Ascending aorta (tissue), 2 donors: Measurements from ENCODE around the gene ATXN1. TPM values are rescaled to one million over a fixed set of nuclear protein-coding genes. Genes with fewer than 3 reads are reported as not detected.
A peak's percentile ranks its signal among the peaks of the same experiment; 100 is the strongest.

Experiments used
- DNase-seq, 2 donors: peaks; one replicate each; pipeline ENCODE4 v3.0.0-alpha.2; 2019; ENCODE audit warnings: low spot score in 2 of 2
- H3K27ac ChIP-seq, 2 donors: fragments of 200-600 bp; sonication (generic); one replicate each; pipeline ENCODE4 v1.5.1; 2016 to 2017; ENCODE audit warnings: mild to moderate bottlenecking in 1 of 2
- H3K27me3 ChIP-seq: fragments of 200-600 bp; sonication (generic); one replicate; pipeline ENCODE4 v1.5.1; 2017
- H3K36me3 ChIP-seq, 2 donors: fragments of 200-600 bp; sonication (generic); one replicate each; pipeline ENCODE4 v1.5.1; 2016
- H3K4me1 ChIP-seq, 2 donors: fragments of 200-600 bp; sonication (generic); one replicate each; pipeline ENCODE4 v1.5.1; 2016 to 2017; ENCODE audit warnings: mild to moderate bottlenecking in 1 of 2
- H3K4me3 ChIP-seq, 2 donors: fragments of 200-600 bp; sonication (generic); one replicate each; pipeline ENCODE4 v1.5.1; 2016 to 2017; ENCODE audit warnings: mild to moderate bottlenecking in 1 of 2
- H3K9me3 ChIP-seq, 2 donors: fragments of 200-600 bp; sonication (generic); one replicate each; pipeline ENCODE4 v1.5.1; 2016
- CTCF ChIP-seq, 3 experiments: fragments of 200-600 bp in 2 of 3; fragments of 450-650 bp in 1 of 3; sonication (generic) in 2 of 3; IDR thresholded peaks; one replicate each; pipeline ENCODE4 v1.5.1; 2016 to 2019; ENCODE audit warnings: antibody characterized with exemption in 3 of 3, mild to moderate bottlenecking in 1 of 3, moderate library complexity in 1 of 3
- intact Hi-C: fragments of 100-400 bp; cut with DNase I; formaldehyde crosslinking; loops from one replicate; pipeline ENCODE4 v1.15.1; 2023
- total RNA-seq: library from RNA; depleted of rRNA; stranded (reverse); fragments of >200 nt; gene quantifications from one replicate; pipeline ENCODE4 v1.1.0, GENCODE V29; 2016

The ATXN1 gene
- total RNA-seq, 1 donor from 2014 or later = 68.3 TPM

GRCh38 chr6:16415677-16416076 lies 345.6 kb downstream of the ATXN1 start:
- no peak for TF ChIP-seq CTCF (IDR thresholded peaks at IDR 0.05)
- Histone ChIP-seq H3K9me3 (no peaks in the 10 kb centered on the region), H3K4me3 (no peak overlapping the region), H3K27me3 (no peaks in the 10 kb centered on the region), H3K36me3 (no peaks in the 10 kb centered on the region), H3K4me1 (peaks cover 0 to 12% of the 10 kb centered on the region in 2 donors), H3K27ac (no peak overlapping the region)
- DNase-seq = no peak
- intact Hi-C loops = no loop called here

DNA sequence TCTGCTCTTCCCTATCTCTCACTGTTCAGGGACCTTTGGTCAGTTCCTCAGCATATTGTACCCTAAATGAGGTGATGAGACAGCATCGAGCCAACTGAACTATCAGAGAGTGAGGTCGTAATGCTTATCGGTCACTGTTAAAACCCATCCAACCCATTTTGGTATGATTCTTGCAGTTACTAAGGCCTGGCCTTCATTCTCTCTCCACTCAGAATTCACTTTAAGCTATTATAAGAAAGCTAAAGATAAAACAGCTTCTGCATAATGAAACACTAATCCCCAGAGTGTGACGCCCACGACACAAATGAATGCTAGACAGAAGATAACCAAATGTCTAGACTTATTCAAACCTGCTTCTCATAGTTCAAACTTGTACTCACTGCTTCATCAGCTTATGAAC lies 347.1 kb downstream of the ATXN1 start:
- Histone ChIP-seq H3K9me3 (no peaks in the 10 kb centered on the region), H3K27ac (peak overlapping the region in 1 of 2 donors; percentile 3), H3K36me3 (no peaks in the 10 kb centered on the region), H3K4me3 (peak overlapping the region in 1 of 2 donors; percentile 23), H3K4me1 (peaks cover 0 to 9% of the 10 kb centered on the region in 2 donors), H3K27me3 (no peaks in the 10 kb centered on the region)
- intact Hi-C loops = no loop called here
- TF ChIP-seq CTCF (IDR thresholded peaks at IDR 0.05) = no peak
- DNase-seq = no peak

- intact Hi-C loops = no loop called here
- no peak overlapping the region for H3K27ac ChIP-seq
- no peak for DNase-seq
- no peaks in the 10 kb centered on the region for H3K27me3 ChIP-seq
- H3K4me3 ChIP-seq = peak overlapping the region in 1 of 2 donors; percentile 23
- TF ChIP-seq CTCF (IDR thresholded peaks at IDR 0.05) = no peak
- no peaks in the 10 kb centered on the region for H3K9me3 ChIP-seq
- H3K4me1 ChIP-seq = peaks cover 0 to 9% of the 10 kb centered on the region in 2 donors
- no peaks in the 10 kb centered on the region for H3K36me3 ChIP-seq
These were observed 347.9 kb downstream of the ATXN1 start for GRCh38 chr6:16413399-16413798.

- no peaks in the 10 kb centered on the region for H3K36me3 ChIP-seq
- H3K4me3 ChIP-seq = peak overlapping the region in 1 of 2 donors; percentile 23
- DNase-seq = no peak
- H3K4me1 ChIP-seq = peaks cover 0 to 9% of the 10 kb centered on the region in 2 donors
- intact Hi-C loops = no loop called here
- no peak overlapping the region for H3K27ac ChIP-seq
- no peaks in the 10 kb centered on the region for H3K9me3 ChIP-seq
- TF ChIP-seq CTCF (IDR thresholded peaks at IDR 0.05) = no peak
- no peaks in the 10 kb centered on the region for H3K27me3 ChIP-seq
These were observed 348.3 kb downstream of the ATXN1 start for GRCh38 chr6:16412982-16413381.

DNA sequence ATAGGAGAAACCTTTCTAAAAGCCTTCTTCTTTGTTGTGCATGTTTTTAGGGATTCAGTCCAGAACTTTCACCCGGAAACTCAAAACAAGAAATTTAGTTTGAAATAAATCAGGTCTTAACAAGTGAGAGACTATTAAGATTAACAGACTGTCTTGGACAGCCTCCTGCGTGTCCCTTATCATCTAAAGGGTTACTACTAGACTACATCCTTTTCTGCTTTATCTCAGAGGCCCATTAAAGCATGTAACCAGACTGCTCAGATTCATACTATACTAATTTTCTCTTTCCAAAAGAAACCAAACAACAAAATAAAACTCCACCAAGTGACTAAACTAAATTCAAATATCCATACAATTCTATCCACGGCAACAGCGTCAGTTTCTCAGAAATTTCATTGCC lies 349.1 kb downstream of the ATXN1 start:
- DNase-seq = no peak
- no peak for TF ChIP-seq CTCF (IDR thresholded peaks at IDR 0.05)
- no peaks in the 10 kb centered on the region for H3K9me3 ChIP-seq
- no peak overlapping the region for H3K27ac ChIP-seq
- intact Hi-C loops = no loop called here
- no peak overlapping the region for H3K4me3 ChIP-seq
- no peaks in the 10 kb centered on the region for H3K36me3 ChIP-seq
- H3K4me1 ChIP-seq = peaks cover 0 to 11% of the 10 kb centered on the region in 2 donors
- H3K27me3 ChIP-seq = no peaks in the 10 kb centered on the region
